ENCODE results near the gene ARHGEF7.

Gene ARHGEF7

DNA sequence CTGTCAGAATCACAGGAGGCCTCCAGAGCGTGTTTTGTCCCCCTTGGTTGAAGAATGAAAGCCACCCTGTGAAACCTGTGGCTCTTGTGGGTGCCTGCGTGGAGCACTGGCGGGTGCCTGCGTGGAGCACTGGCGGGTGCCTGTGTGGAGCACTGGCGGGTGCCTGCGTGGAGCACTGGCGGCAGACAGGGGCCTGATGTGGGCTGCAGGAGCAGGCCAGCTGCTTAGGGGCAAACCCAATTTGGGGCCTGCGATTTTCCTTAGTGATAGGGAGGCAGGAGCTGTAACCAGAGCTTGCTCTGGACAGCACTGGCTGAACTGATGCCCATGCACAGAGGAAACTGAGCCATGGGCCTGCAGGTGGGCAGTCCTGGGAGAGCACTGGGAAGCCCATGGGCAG, 24.3 kb downstream of the ARHGEF7 start:
- DNase-seq (ENCODE audit: low read depth), result no peak

GRCh38 chr13:111139873-111140561, 24.9 kb downstream of the ARHGEF7 start:
- no peak for DNase-seq (ENCODE audit: low read depth)

DNA sequence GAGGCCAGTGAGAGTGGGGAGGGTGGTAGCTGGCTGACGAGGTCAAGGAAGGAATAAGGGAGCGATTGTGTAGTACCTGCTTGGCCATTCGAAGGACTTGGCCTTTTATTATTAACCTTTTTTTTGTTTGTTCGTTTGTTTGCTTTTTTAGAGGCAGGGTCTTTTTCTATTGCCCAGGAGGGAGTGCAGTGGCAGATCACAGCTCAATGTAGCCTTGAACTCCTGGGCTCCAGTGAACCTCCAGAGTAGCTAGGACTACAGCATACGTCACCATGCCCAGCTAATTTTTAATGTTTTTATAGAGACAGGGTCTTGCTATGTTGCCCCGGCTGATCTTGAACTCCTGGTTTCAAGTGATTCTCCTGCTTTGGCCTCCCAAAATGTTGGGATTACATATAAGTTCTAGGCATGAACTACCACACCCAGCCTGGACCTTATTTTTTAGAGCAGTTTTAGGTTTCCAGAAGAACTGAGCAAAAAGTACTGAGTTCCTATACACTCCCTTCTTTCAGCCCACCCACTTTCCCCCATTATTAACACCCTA, 25.5 kb downstream of the ARHGEF7 start:
- no peak for DNase-seq (ENCODE audit: low read depth)

DNA sequence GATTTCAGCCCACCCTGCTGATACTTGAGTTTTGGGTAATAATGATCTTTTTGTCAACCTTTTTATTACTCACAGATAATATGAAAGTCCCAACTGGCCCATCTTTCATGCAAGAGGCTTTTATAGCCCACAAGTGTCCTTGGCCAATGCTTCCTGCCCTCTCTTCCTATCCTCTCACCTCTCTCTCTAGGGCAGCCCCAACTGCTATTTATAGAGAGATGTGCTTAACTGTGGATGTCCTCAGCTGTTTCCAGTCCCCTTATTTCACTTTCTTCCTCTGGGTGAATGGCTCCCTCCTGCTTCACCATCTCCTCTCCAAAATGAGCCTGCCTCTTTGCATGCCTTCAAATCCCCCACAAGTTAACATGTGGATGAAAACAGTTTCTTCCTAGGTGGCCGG, 27.4 kb downstream of the ARHGEF7 start:
- DNase-seq (ENCODE audit: low read depth), result no peak

GRCh38 chr13:111143865-111144540, 28.9 kb downstream of the ARHGEF7 start:
- DNase-seq (ENCODE audit: low read depth), result no peak

- no peak for DNase-seq (ENCODE audit: low read depth)
These were observed 30.0 kb downstream of the ARHGEF7 start for GRCh38 chr13:111145071-111145470.

- DNase-seq (ENCODE audit: low read depth), result no peak
These were observed 30.4 kb downstream of the ARHGEF7 start for GRCh38 chr13:111145506-111145905.

DNA sequence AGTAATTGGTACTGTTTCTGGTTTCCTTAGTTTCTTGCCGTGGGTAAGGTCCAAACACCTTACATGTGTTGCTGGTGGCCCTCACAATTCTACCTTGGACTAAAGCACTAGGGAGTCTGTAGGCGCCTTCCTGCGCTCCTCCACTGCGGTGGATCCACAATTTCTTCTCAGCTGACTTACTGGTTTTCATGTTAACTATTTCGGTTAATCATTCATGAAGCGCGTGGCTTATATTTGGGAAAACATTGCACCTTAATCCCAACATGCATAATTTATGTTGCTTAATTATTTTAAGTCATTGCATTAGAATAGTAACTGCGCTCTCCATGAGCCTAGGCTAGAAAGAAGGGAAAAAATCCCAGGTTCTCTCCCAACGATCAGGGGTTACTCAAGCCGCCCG, 37.7 kb downstream of the ARHGEF7 start:
- DNase-seq (ENCODE audit: low read depth), result no peak

DNA sequence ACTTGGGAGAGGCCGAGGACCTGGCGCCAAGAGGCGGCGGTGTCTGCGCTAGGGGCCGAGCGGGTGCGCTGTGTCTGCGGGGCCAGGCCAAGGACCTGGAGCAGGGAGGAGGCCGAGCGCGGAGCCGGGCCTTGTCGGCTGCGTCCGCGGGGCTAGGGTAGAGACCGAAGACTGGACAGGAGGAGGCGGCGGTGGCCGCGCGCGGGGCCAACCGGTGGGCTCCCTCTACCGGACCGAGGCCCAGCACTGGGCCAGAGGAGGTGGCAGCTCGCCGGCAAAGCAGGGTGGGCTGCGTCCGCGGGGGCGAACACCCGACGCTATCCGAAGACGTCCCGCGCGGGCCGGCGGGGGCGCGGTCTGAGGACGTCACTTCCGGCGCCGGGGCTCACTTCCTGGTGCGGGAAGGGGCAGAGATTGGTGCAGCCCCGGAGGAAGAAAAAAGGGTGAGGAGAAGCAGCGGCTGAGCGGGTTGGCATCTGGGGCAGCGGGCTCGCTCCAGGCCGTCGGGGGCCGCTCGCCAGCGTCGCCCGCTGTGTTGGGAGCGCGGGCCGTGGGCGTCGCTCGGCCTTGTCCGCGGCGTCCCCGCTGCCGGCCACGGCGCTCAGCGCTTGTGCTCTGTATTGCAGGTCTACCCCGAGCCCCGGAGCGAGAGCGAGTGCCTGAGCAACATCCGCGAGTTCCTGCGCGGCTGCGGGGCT, 38.3 kb downstream of the ARHGEF7 start:
- DNase-seq (ENCODE audit: low read depth), result peak; percentile 91

- DNase-seq (ENCODE audit: low read depth), result peak; percentile 20
These were observed 38.8 kb downstream of the ARHGEF7 start for GRCh38 chr13:111153977-111154332.

GRCh38 chr13:111156421-111156820, 41.3 kb downstream of the ARHGEF7 start:
- DNase-seq (ENCODE audit: low read depth), result no peak

GRCh38 chr13:111158136-111158805, 43.2 kb downstream of the ARHGEF7 start:
- DNase-seq (ENCODE audit: low read depth), result no peak

- DNase-seq (ENCODE audit: low read depth), result no peak
These were observed 44.5 kb downstream of the ARHGEF7 start for GRCh38 chr13:111159362-111160320.

DNA sequence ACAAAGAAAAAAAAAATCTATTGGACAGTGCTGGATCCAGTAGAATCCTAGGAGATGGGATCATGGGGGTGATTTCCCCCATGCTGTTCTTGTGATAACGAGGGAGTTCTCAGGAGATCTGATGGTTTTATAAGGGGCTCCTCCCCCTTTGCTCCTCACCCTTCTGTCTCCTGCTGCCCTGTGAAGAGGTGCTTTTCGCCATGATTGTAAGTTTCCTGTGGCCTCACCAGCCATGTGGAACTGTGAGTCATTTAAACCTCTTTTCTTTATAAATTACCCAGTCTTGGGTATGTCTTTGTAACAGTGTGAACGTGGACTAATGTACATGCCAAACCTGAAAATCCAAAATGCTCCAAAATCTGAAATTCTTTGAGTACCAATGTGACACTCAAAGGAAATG, 45.5 kb downstream of the ARHGEF7 start:
- no peak for DNase-seq (ENCODE audit: low read depth)

DNA sequence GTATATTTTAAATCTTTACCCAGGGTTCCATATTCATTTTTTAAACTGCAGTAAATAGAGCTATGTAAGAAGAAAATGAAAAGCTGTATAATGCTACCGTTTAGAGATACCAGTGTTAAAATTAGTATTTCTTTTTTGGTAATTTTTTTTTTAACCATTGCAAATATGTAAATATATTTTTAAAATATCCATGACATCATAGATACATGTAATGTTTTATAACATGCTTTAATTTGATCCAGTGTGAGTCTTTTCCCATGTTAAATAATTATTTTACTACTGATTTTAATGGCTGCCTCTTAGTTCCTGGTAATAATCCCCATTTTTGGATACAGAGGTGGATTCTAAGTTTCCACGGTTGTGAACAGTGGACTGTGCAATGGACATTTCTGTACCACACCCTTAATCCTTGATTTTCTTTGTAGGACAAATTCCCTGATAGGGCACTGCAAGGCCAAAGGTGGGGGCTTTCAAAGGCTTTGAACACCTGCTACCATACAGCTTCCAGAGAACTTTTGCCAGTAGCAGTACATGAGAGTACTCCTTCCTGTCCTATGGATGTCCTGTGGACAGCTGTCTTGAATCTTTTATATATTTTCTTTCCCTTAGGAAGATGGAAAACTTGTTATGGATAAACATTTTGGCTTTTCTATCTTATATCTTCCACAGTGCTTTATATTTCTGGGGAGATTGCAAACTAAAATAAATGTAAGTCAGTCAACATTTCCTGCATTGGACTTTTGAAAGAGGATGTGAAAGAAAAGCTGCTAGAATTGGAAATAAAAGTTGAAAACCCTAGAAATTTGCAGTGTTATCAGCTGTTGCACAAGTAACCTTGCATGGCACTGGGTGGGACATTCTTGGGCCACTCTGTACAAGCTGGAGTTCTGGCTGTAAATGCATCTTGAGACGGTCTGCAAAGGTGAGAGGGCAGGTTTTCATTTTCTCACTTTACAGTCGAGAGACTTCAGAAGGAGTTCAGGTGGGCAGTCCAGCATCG, 46.8 kb downstream of the ARHGEF7 start:
- no peak for DNase-seq (ENCODE audit: low read depth)

GRCh38 chr13:111165241-111166010, 50.3 kb downstream of the ARHGEF7 start:
- DNase-seq (ENCODE audit: low read depth), result no peak

- DNase-seq (ENCODE audit: low read depth), result no peak
These were observed 52.0 kb downstream of the ARHGEF7 start for GRCh38 chr13:111166882-111167675.

DNA sequence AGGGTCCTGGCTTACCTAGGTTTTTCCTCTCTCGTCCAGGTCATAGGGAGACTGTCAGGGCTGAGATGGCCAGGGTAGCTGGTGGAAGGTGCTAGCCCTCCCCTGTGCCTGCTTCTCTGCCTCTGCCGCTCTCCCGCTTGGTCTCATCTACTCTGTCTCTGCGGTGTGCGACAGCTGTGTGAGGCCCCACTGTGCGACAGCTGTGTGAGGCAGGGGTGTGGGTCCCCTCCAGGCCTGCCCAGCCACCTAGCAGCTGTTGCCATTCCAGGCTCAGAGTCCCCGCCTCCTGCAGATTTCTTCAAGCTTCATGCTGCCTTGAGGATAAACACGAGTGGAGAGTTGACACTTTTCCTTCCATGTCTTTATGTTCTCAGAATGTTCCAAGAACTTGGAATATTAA, 53.0 kb downstream of the ARHGEF7 start:
- DNase-seq (ENCODE audit: low read depth), result no peak

All from stimulated activated CD8-positive, alpha-beta memory T cell treated with anti-CD3 and anti-CD28 coated beads, Interleukin-12 subunit alpha, Interleukin-12 subunit beta, amount 100 ng/mL, for 1 hour (primary cell).